HCT116 (cell line): Measurements from ENCODE around the gene SEMA4C. TPM values are rescaled to one million over a fixed set of nuclear protein-coding genes. Genes with fewer than 3 reads are reported as not detected.

Experiments used
- ATAC-seq: fragments of 200-7000 bp; cut with Tn5 transposase; 2 replicates; pipeline ENCODE4 v1.9.1; 2020; ENCODE audit warnings: mild to moderate bottlenecking, moderate library complexity
- BruUV-seq: library from RNA; stranded (reverse); fragments of 400-500 nt; replicated peaks from 2 replicates; lab custom pipeline; 2021; lab: Mats Ljungman, UMichigan
- CTCF ChIA-PET: fragments of 300-600 bp; sonication (Branson Sonifier 250); formaldehyde crosslinking; loops from one replicate; lab custom pipeline; 2021; ENCODE audit warnings: antibody characterized with exemption; lab: Charles Lee
- POLR2A ChIA-PET: fragments of 300-600, 350-600 bp; sonication (Branson Sonifier 250); formaldehyde crosslinking; loops from one replicate; lab custom pipeline; 2021; ENCODE audit warnings: antibody characterized with exemption; lab: Charles Lee
- RAD21 ChIA-PET, 2 experiments: fragments of 300-600 bp; sonication (Branson Sonifier 250); formaldehyde crosslinking; loops; one replicate each; lab custom pipeline; 2023; ENCODE audit warnings: low total read pairs in 2 of 2; ENCODE audit not compliant: uncharacterized antibody in 2 of 2, unreplicated experiment in 2 of 2, low non-redundant PET in 1 of 2; lab: Charles Lee
- DNase-seq: peaks from one replicate; pipeline ENCODE4 v3.0.0-alpha.2; 2010; ENCODE audit warnings: low read depth, low spot score
- H2AFZ ChIP-seq: fragments of 200-600 bp; shearing (Covaris generic), sonication (generic); 2 replicates; pipeline ENCODE4 v1.6.1; 2017; ENCODE audit warnings: low read depth, mixed run types, mixed read lengths, antibody characterized with exemption, low read length; ENCODE audit not compliant: poor library complexity, severe bottlenecking
- H3K27ac ChIP-seq: 2 replicates; pipeline ENCODE4 v1.5.1; 2012; ENCODE audit warnings: low read depth, low read length
- H3K27me3 ChIP-seq: fragments of 200-600 bp; sonication (generic); 2 replicates; pipeline ENCODE4 v1.6.1; 2016; ENCODE audit warnings: mixed run types, low read length, mixed read lengths; ENCODE audit not compliant: insufficient read depth
- H3K36me3 ChIP-seq, 2 experiments: fragments of 200-500 bp in 1 of 2; fragments of 200-600 bp in 1 of 2; sonication (Bioruptor generic) in 1 of 2; sonication (generic) in 1 of 2; 2 replicates each; pipeline versions ENCODE4 v1.5.1 to v1.6.1; 2014 to 2016; ENCODE audit warnings: low read length in 2 of 2, inconsistent platforms in 1 of 2, mixed read lengths in 1 of 2, mixed run types in 1 of 2; ENCODE audit not compliant: insufficient read depth in 2 of 2, control insufficient read depth in 1 of 2
- H3K4me1 ChIP-seq, 2 experiments: fragments of 200-600 bp in 1 of 2; sonication (generic) in 1 of 2; 2 replicates each; pipeline versions ENCODE4 v1.5.1 to v1.6.1; 2012 to 2017; ENCODE audit warnings: low read length in 2 of 2, inconsistent platforms in 1 of 2, mild to moderate bottlenecking in 1 of 2, mixed read lengths in 1 of 2, mixed run types in 1 of 2, moderate library complexity in 1 of 2; ENCODE audit not compliant: insufficient read depth in 2 of 2, control insufficient read depth in 1 of 2
- H3K4me2 ChIP-seq: fragments of 200-600 bp; sonication (generic); 2 replicates; pipeline ENCODE4 v1.6.1; 2017; ENCODE audit warnings: mixed run types, low read length, mixed read lengths
- H3K4me3 ChIP-seq, 2 experiments: fragments of 200-600 bp in 1 of 2; sonication (generic) in 1 of 2; replicated peaks in 1 of 2; 2 replicates each; pipeline ENCODE4 v1.5.1; 2011 to 2016; ENCODE audit warnings: low read length in 2 of 2, control low read depth in 1 of 2, low read depth in 1 of 2, mild to moderate bottlenecking in 1 of 2, mixed read lengths in 1 of 2, mixed run types in 1 of 2
- H3K79me2 ChIP-seq: fragments of 200-600 bp; sonication (generic); 2 replicates; pipeline ENCODE4 v1.6.1; 2017; ENCODE audit warnings: mild to moderate bottlenecking, mixed run types, low read length, moderate library complexity, mixed read lengths; ENCODE audit not compliant: insufficient read depth
- H3K9ac ChIP-seq: fragments of 200-600 bp; sonication (generic); 2 replicates; pipeline ENCODE4 v1.6.1; 2016; ENCODE audit warnings: low read length, mixed read lengths
- H3K9me2 ChIP-seq: fragments of 200-600 bp; sonication (generic), shearing (Covaris generic); 2 replicates; pipeline ENCODE4 v1.6.1; 2017; ENCODE audit warnings: mixed run types, mild to moderate bottlenecking, moderate library complexity; ENCODE audit not compliant: insufficient read depth
- H3K9me3 ChIP-seq, 2 experiments: fragments of 200-500 bp in 1 of 2; fragments of 200-600 bp in 1 of 2; sonication (Bioruptor generic) in 1 of 2; sonication (generic) in 1 of 2; 2 replicates each; pipeline ENCODE4 v1.6.1; 2014 to 2017; ENCODE audit warnings: low read length in 2 of 2, mixed read lengths in 2 of 2, inconsistent platforms in 1 of 2, low read depth in 1 of 2, mild to moderate bottlenecking in 1 of 2, mixed run types in 1 of 2, moderate library complexity in 1 of 2; ENCODE audit not compliant: control insufficient read depth in 1 of 2, insufficient read depth in 1 of 2
- H4K20me1 ChIP-seq: fragments of 200-600 bp; sonication (generic), shearing (Covaris generic); 2 replicates; pipeline ENCODE4 v1.6.1; 2017; ENCODE audit warnings: mixed run types, mild to moderate bottlenecking, moderate library complexity; ENCODE audit not compliant: insufficient read depth
- ATF3 ChIP-seq: IDR thresholded peaks from 2 replicates; pipeline ENCODE4 v1.6.1; 2012
- EGR1 ChIP-seq: IDR thresholded peaks from 2 replicates; pipeline ENCODE4 v1.6.1; 2012; ENCODE audit warnings: low read depth
- ELF1 ChIP-seq: IDR thresholded peaks from 2 replicates; pipeline ENCODE4 v1.6.1; 2012; ENCODE audit warnings: low read depth, borderline replicate concordance
- EZH2 ChIP-seq: fragments of 200-600 bp; sonication (generic); IDR thresholded peaks from 2 replicates; pipeline ENCODE4 v1.6.1; 2017; ENCODE audit warnings: antibody characterized with exemption, mixed run types
- FOSL1 ChIP-seq: IDR thresholded peaks from 2 replicates; pipeline ENCODE4 v1.6.1; 2012; ENCODE audit warnings: low read depth
- JUND ChIP-seq: IDR thresholded peaks from 2 replicates; pipeline ENCODE4 v1.6.1; 2012
- POLR2A ChIP-seq: IDR thresholded peaks from 2 replicates; pipeline ENCODE4 v1.7.0; 2011; ENCODE audit warnings: borderline replicate concordance; ENCODE audit not compliant: insufficient read depth, insufficient read length; ENCODE audit errors: extremely low read depth
- POLR2AphosphoS5 ChIP-seq: IDR thresholded peaks from 2 replicates; pipeline ENCODE4 v1.6.1; 2011; ENCODE audit warnings: mild to moderate bottlenecking, low read depth, low read length, moderate library complexity
- RAD21 ChIP-seq: IDR thresholded peaks from 2 replicates; pipeline ENCODE4 v1.6.1; 2012; ENCODE audit warnings: low read depth, mild to moderate bottlenecking
- REST ChIP-seq: IDR thresholded peaks from 2 replicates; pipeline ENCODE4 v1.6.1; 2012; ENCODE audit warnings: low read depth
- SIN3A ChIP-seq: IDR thresholded peaks from 2 replicates; pipeline ENCODE4 v1.6.1; 2012; ENCODE audit warnings: low read depth
- SP1 ChIP-seq: IDR thresholded peaks from 2 replicates; pipeline ENCODE4 v1.6.1; 2012; ENCODE audit warnings: low read depth
- TCF7L2 ChIP-seq: IDR thresholded peaks from 2 replicates; pipeline ENCODE4 v1.7.0; 2011; ENCODE audit warnings: borderline replicate concordance, inconsistent platforms; ENCODE audit not compliant: insufficient read depth, insufficient read length; ENCODE audit errors: extremely low read depth
- ZFX ChIP-seq: fragments of 450-650 bp; IDR thresholded peaks from 2 replicates; pipeline ENCODE4 v1.6.1; 2017
- ZNF274 ChIP-seq: fragments of 200-500 bp; sonication (Bioruptor generic); IDR thresholded peaks from 2 replicates; pipeline ENCODE4 v1.6.1; 2014; ENCODE audit warnings: mild to moderate bottlenecking, low read depth, low read length, inconsistent platforms
- intact Hi-C: fragments of 100-400 bp; cut with micrococcal nuclease; formaldehyde crosslinking; loops from 2 replicates; pipeline ENCODE4 v1.10.0; 2022
- total RNA-seq: library from RNA; stranded (reverse); gene quantifications from one replicate; pipeline ENCODE4 v1.2.1, GENCODE V29; 2021; ENCODE audit not compliant: unreplicated experiment
- TF ChIP-seq, protein P1 (sequence below), 3 experiments: fragments of 200-600 bp in 1 of 3; sonication (generic) in 1 of 3; IDR thresholded peaks in 2 of 3; conservative IDR thresholded peaks in 1 of 3; 2 replicates each; pipeline ENCODE4 v1.5.1; 2012 to 2017; ENCODE audit warnings: low read depth in 2 of 3, low read length in 2 of 3, antibody characterized with exemption in 1 of 3, borderline replicate concordance in 1 of 3, control low read depth in 1 of 3, mild to moderate bottlenecking in 1 of 3, mixed read lengths in 1 of 3, mixed run types in 1 of 3, moderate library complexity in 1 of 3; ENCODE audit not compliant: insufficient read depth in 1 of 3
- TF ChIP-seq, protein P2 (sequence below): IDR thresholded peaks from 2 replicates; pipeline ENCODE4 v1.6.1; 2011; ENCODE audit warnings: mild to moderate bottlenecking, low read length, moderate library complexity; ENCODE audit not compliant: insufficient replicate concordance; ENCODE audit errors: extremely low read depth

SEMA4C gene
- total RNA-seq, 1 experiment from 2014 or later: 25.4 TPM

DNA sequence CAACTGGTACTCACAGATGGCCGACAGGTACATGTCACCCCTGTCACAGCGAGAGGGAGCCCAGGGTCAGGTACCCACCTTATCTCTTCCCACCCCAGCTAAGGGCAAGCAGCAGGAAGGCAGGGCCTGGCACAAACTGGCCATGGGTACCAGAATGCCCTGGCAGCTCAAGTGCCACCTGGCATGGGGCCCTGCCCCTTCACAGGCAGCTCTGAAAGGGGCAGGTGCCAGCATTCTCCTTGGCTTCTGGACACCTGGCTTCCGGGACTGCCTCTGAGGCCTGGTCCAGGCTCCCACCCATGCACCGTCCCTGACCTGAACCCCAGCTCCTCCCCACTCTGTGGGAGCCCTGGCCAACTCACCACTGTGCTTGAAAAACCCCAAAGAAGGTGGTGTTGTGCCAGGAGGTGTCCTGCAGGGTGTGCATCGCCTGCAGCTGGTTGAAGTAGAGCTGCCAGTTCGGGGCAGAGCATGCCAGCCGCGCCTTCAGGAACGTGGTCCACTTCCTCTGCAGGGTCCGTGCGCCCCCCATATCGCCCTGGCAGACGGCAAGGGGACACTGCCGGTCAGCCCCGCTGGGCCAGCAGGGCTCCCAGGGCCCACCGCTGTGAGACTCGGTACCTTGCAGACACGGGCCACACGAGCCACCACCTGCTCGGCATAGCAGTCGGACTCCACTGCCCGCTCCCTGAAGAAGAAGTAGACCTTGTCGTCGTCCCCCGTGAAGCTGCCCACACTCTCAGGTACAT, 5.4 kb downstream of the SEMA4C start:
- CTCF ChIA-PET: no interaction called here
- intact Hi-C loops: no loop called here

More for the DNA sequence above, 5.4 kb downstream of the SEMA4C start:
- Histone ChIP-seq H3K9ac (no peak overlapping the region), H3K4me3 (no peak overlapping the region), H3K9me2 (no peaks in the 10 kb centered on the region), H3K9me3 (no peaks in the 10 kb centered on the region), H3K79me2 (peaks cover 25% of the 10 kb centered on the region; the same call in 1 of the 2 replicates), H4K20me1 (no peaks in the 10 kb centered on the region), H3K4me2 (no peak overlapping the region), H2AFZ (no peak overlapping the region), H3K4me1 (peaks cover 5 to 12% of the 10 kb centered on the region in 2 experiments), H3K36me3 (peaks cover 29 to 30% of the 10 kb centered on the region in 2 experiments), H3K27me3 (no peaks in the 10 kb centered on the region)
- no peak for DNase-seq
- RAD21 ChIA-PET: no interaction called here
- BruUV-seq: no TSS peak
- no peak for TF ChIP-seq SP1
- no peak for TF ChIP-seq FOSL1
- no peak for TF ChIP-seq ZFX
- no peak for TF ChIP-seq ZNF274
- no peak for TF ChIP-seq JUND
- TF ChIP-seq, protein P1, sequence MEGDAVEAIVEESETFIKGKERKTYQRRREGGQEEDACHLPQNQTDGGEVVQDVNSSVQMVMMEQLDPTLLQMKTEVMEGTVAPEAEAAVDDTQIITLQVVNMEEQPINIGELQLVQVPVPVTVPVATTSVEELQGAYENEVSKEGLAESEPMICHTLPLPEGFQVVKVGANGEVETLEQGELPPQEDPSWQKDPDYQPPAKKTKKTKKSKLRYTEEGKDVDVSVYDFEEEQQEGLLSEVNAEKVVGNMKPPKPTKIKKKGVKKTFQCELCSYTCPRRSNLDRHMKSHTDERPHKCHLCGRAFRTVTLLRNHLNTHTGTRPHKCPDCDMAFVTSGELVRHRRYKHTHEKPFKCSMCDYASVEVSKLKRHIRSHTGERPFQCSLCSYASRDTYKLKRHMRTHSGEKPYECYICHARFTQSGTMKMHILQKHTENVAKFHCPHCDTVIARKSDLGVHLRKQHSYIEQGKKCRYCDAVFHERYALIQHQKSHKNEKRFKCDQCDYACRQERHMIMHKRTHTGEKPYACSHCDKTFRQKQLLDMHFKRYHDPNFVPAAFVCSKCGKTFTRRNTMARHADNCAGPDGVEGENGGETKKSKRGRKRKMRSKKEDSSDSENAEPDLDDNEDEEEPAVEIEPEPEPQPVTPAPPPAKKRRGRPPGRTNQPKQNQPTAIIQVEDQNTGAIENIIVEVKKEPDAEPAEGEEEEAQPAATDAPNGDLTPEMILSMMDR (IDR thresholded peaks at IDR 0.05 in 2 of 3, conservative IDR thresholded peaks at IDR 0.05 in 1 of 3; ENCODE audit: borderline replicate concordance in 1 of 3, insufficient read depth in 1 of 3, low read depth in 2 of 3, low read length in 2 of 3): no peak
- TF ChIP-seq REST: no peak
- TF ChIP-seq POLR2AphosphoS5: no peak
- no peak for TF ChIP-seq ATF3
- no peak for TF ChIP-seq TCF7L2
- no peak for TF ChIP-seq EZH2
- no peak for TF ChIP-seq RAD21
- TF ChIP-seq, protein P2, sequence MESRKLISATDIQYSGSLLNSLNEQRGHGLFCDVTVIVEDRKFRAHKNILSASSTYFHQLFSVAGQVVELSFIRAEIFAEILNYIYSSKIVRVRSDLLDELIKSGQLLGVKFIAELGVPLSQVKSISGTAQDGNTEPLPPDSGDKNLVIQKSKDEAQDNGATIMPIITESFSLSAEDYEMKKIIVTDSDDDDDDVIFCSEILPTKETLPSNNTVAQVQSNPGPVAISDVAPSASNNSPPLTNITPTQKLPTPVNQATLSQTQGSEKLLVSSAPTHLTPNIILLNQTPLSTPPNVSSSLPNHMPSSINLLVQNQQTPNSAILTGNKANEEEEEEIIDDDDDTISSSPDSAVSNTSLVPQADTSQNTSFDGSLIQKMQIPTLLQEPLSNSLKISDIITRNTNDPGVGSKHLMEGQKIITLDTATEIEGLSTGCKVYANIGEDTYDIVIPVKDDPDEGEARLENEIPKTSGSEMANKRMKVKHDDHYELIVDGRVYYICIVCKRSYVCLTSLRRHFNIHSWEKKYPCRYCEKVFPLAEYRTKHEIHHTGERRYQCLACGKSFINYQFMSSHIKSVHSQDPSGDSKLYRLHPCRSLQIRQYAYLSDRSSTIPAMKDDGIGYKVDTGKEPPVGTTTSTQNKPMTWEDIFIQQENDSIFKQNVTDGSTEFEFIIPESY: no peak
- no peak for TF ChIP-seq POLR2A
- TF ChIP-seq ELF1: no peak
- TF ChIP-seq SIN3A: no peak
- no peak for TF ChIP-seq EGR1
- TF ChIP-seq, all 23 proteins: peak for 0
- no peak overlapping the region for H3K27ac ChIP-seq
- POLR2A ChIA-PET: no interaction called here
- no peak for ATAC-seq
